GM03348 (cell line): ENCODE data around the gene SNX20.

Source experiments
- DNase-seq: peaks from one replicate; pipeline ENCODE4 v3.0.0; 2012; ENCODE audit warnings: low spot score

Gene SNX20

GRCh38 chr16:50657241-50657640 is 23.9 kb downstream of the SNX20 start:
- DNase-seq, result no peak

GRCh38 chr16:50655558-50656055 is 25.5 kb downstream of the SNX20 start:
- no peak for DNase-seq

- DNase-seq, result no peak
These were observed 27.2 kb downstream of the SNX20 start for GRCh38 chr16:50653633-50654519.

- no peak for DNase-seq
These were observed 28.2 kb downstream of the SNX20 start for GRCh38 chr16:50652836-50653425.

- DNase-seq, result no peak
These were observed 29.2 kb downstream of the SNX20 start for GRCh38 chr16:50651835-50652438.

GRCh38 chr16:50646345-50646744 is 34.8 kb downstream of the SNX20 start:
- DNase-seq, result no peak

GRCh38 chr16:50645563-50646220 is 35.4 kb downstream of the SNX20 start:
- no peak for DNase-seq

GRCh38 chr16:50644729-50645128 is 36.4 kb downstream of the SNX20 start:
- DNase-seq, result peak; percentile 43

GRCh38 chr16:50644245-50644644 is 36.9 kb downstream of the SNX20 start:
- no peak for DNase-seq

GRCh38 chr16:50643192-50643591 is 37.9 kb downstream of the SNX20 start:
- no peak for DNase-seq

- DNase-seq, result no peak
These were observed 38.8 kb downstream of the SNX20 start for GRCh38 chr16:50642349-50642748.

GRCh38 chr16:50641818-50642187 is 39.3 kb downstream of the SNX20 start:
- DNase-seq, result no peak

- DNase-seq, result no peak
These were observed 39.9 kb downstream of the SNX20 start for GRCh38 chr16:50640919-50641817.

- DNase-seq, result no peak
These were observed 40.7 kb downstream of the SNX20 start for GRCh38 chr16:50640391-50640790.

- DNase-seq, result no peak
These were observed 42.1 kb downstream of the SNX20 start for GRCh38 chr16:50638816-50639670.

- no peak for DNase-seq
These were observed 43.2 kb downstream of the SNX20 start for GRCh38 chr16:50637716-50638602.

- no peak for DNase-seq
These were observed 44.2 kb downstream of the SNX20 start for GRCh38 chr16:50636753-50637374.

GRCh38 chr16:50635505-50636392 is 45.4 kb downstream of the SNX20 start:
- no peak for DNase-seq
